D341Med (cell line): ENCODE measurements around the gene USP17L13.
"Not testable (repeated sequence)": the region's sequence is repeated elsewhere in the genome, so short reads cannot be mapped to it uniquely, and the experiment has no call there.

Experiments
- DNase-seq: peaks from one replicate; pipeline ENCODE4 v3.0.0; 2012; ENCODE audit warnings: low spot score

USP17L13 gene

GRCh38 chr4:9224596-9224995, at the start of gene USP17L13:
TSS of gene USP17L13 (plus strand) at chr4:9224896. CDS start at chr4:9224896, 0 bp downstream.
- DNase-seq = not testable (repeated sequence)

GRCh38 chr4:9210357-9210756, 14.3 kb upstream of the USP17L13 start, which contains the start of gene USP17L10:
TSS of gene USP17L10 (plus strand) at chr4:9210657. CDS start at chr4:9210657, 0 bp downstream.
- DNase-seq = not testable (repeated sequence)

- not testable (repeated sequence) for DNase-seq
These were observed 10.0 kb upstream of the USP17L13 start for GRCh38 chr4:9214701-9215100.

GRCh38 chr4:9215105-9215504, 9.6 kb upstream of the USP17L13 start, which contains the start of gene USP17L11:
TSS of gene USP17L11 (plus strand) at chr4:9215405. CDS start at chr4:9215405, 0 bp downstream.
- not testable (repeated sequence) for DNase-seq

- not testable (repeated sequence) for DNase-seq
These were observed 4.8 kb upstream of the USP17L13 start, which contains the start of gene USP17L12 for GRCh38 chr4:9219852-9220251. TSS of gene USP17L12 (plus strand) at chr4:9220152. CDS start at chr4:9220152, 0 bp downstream.

GRCh38 chr4:9230249-9230648, 5.6 kb downstream of the USP17L13 start:
- DNase-seq = not testable (repeated sequence)

- not testable (repeated sequence) for DNase-seq
These were observed 9.4 kb downstream of the USP17L13 start, which contains the start of gene USP17L15 for GRCh38 chr4:9234085-9234484. TSS of gene USP17L15 (plus strand) at chr4:9234385. CDS start at chr4:9234385, 0 bp downstream.

GRCh38 chr4:9238461-9238860, 13.8 kb downstream of the USP17L13 start:
- not testable (repeated sequence) for DNase-seq

GRCh38 chr4:9243579-9243978, 18.9 kb downstream of the USP17L13 start, which contains the start of gene USP17L17:
TSS of gene USP17L17 (plus strand) at chr4:9243879. CDS start at chr4:9243879, 0 bp downstream.
- not testable (repeated sequence) for DNase-seq

- not testable (repeated sequence) for DNase-seq
These were observed 23.4 kb downstream of the USP17L13 start, which contains the start of gene USP17L18 for GRCh38 chr4:9247953-9248680. TSS of gene USP17L18 (plus strand) at chr4:9248630. CDS start at chr4:9248630, 0 bp downstream.

GRCh38 chr4:9253078-9253477, 28.4 kb downstream of the USP17L13 start, which contains the start of gene USP17L19:
TSS of gene USP17L19 (plus strand) at chr4:9253378. CDS start at chr4:9253378, 0 bp downstream.
- DNase-seq = not testable (repeated sequence)

- not testable (repeated sequence) for DNase-seq
These were observed 33.1 kb downstream of the USP17L13 start, which contains the start of gene USP17L20 for GRCh38 chr4:9257824-9258223. TSS of gene USP17L20 (plus strand) at chr4:9258124. CDS start at chr4:9258124, 0 bp downstream.

GRCh38 chr4:9262572-9262971, 37.9 kb downstream of the USP17L13 start, which contains the start of gene USP17L21:
TSS of gene USP17L21 (plus strand) at chr4:9262872. CDS start at chr4:9262872, 0 bp downstream.
- not testable (repeated sequence) for DNase-seq

- DNase-seq = not testable (repeated sequence)
These were observed 42.6 kb downstream of the USP17L13 start, which contains the start of gene USP17L22 for GRCh38 chr4:9267319-9267718. TSS of gene USP17L22 (plus strand) at chr4:9267619. CDS start at chr4:9267619, 0 bp downstream.

GRCh38 chr4:9271719-9272118, 47.0 kb downstream of the USP17L13 start:
- DNase-seq = not testable (repeated sequence)
